Astrocyte (in vitro differentiated cells and primary cell): Measurements from ENCODE around the gene ACSL1.

Source experiments
- CTCF ChIP-seq: IDR thresholded peaks from 2 replicates; pipeline ENCODE4 v1.5.1; 2011; ENCODE audit warnings: low read depth, mild to moderate bottlenecking, inconsistent platforms, low read length, moderate library complexity; ENCODE audit not compliant: insufficient read depth
- EZH2 ChIP-seq: IDR thresholded peaks from 2 replicates; pipeline ENCODE4 v1.6.1; 2012; ENCODE audit warnings: mild to moderate bottlenecking, low read length, inconsistent platforms; ENCODE audit not compliant: insufficient read depth

DNA sequence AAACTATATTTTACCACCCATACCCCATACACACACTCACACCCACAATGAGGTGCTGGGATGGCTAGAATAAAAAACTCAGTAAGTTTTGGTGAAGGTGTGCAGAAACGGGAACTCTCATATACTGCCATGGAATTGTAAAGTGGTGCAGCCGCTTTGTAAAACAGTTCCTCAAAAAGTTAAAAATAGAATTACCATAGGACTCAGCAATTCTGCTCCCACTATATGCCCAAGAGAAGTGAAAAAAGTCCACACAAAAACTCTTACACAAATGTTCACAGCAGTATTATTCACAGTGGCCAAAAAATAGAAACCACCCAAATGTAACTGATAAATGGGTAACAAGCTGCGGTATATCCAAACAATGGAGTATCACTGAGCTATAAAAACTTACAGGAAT is 98.3 kb downstream of the ACSL1 start:
- no peak for TF ChIP-seq CTCF
- no peak for TF ChIP-seq EZH2
